NB4 (cell line): ENCODE results near the gene ME3.
"Not testable (repeated sequence)": the region's sequence is repeated elsewhere in the genome, so short reads cannot be mapped to it uniquely, and the experiment has no call there.

Experiments
- DNase-seq: peaks from one replicate; pipeline ENCODE4 v3.0.0; 2010; ENCODE audit warnings: low read depth
- H3K4me3 ChIP-seq: one replicate; pipeline ENCODE4 v1.5.1; 2011; ENCODE audit warnings: mild to moderate bottlenecking, low read depth, low read length, moderate library complexity
- MYC ChIP-seq: IDR thresholded peaks from 2 replicates; pipeline ENCODE4 v1.6.1; 2011; ENCODE audit warnings: low read depth, low read length
- POLR2A ChIP-seq: IDR thresholded peaks from 2 replicates; pipeline ENCODE4 v1.6.1; 2011; ENCODE audit warnings: mild to moderate bottlenecking; ENCODE audit not compliant: insufficient read length; ENCODE audit errors: extremely low read depth
- TF ChIP-seq, protein P1 (sequence below): IDR thresholded peaks from one replicate; pipeline ENCODE4 v1.5.1; 2012; ENCODE audit warnings: low read depth, low read length
- TF ChIP-seq, protein P2 (sequence below): IDR thresholded peaks from 2 replicates; pipeline ENCODE4 v1.6.1; 2011; ENCODE audit warnings: low read depth, low read length

Gene ME3

DNA sequence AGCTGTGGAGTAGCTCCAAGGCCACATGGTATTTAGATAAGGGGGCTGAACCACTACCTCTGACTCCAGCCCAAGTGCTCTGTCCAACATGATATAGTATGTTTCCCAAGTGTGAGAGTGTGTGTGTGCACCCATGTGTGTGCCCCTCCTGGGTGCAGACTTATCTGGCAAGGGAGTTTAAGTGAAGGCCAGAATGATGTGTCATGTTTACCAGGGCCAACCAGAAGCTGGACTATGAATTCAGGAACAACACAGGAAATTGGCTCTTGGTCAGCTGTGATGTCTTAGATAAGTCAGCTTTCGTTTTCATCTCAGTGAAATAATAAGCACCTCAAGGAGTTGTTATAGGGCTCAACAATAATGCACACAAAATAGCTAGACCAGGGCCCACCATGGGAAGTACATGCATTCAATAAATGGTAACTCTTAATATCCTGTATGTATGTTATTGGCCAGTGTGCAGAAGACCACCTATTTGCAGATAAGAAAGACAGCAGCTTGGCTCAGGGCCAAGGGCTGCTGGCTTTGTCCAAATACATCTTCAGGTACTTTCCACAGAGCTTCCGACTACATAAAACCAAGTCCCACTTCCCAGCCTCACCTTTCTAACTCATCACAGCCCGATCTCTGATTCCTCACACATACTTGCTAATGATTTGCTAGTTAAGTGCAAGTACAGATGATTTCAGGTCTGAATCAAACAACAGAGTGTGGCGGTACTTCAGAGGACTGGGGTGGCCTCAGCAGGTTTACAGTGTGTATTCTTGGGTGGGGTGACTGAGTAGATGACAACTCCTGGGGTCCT is 120.9 kb downstream of the ME3 start:
- DNase-seq, result no peak
- H3K4me3 ChIP-seq, result no peak overlapping the region
- TF ChIP-seq MYC, result no peak
- TF ChIP-seq, protein P1, sequence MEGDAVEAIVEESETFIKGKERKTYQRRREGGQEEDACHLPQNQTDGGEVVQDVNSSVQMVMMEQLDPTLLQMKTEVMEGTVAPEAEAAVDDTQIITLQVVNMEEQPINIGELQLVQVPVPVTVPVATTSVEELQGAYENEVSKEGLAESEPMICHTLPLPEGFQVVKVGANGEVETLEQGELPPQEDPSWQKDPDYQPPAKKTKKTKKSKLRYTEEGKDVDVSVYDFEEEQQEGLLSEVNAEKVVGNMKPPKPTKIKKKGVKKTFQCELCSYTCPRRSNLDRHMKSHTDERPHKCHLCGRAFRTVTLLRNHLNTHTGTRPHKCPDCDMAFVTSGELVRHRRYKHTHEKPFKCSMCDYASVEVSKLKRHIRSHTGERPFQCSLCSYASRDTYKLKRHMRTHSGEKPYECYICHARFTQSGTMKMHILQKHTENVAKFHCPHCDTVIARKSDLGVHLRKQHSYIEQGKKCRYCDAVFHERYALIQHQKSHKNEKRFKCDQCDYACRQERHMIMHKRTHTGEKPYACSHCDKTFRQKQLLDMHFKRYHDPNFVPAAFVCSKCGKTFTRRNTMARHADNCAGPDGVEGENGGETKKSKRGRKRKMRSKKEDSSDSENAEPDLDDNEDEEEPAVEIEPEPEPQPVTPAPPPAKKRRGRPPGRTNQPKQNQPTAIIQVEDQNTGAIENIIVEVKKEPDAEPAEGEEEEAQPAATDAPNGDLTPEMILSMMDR, result no peak
- no peak for TF ChIP-seq POLR2A
- TF ChIP-seq, protein P2, sequence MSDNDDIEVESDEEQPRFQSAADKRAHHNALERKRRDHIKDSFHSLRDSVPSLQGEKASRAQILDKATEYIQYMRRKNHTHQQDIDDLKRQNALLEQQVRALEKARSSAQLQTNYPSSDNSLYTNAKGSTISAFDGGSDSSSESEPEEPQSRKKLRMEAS, result no peak

DNA sequence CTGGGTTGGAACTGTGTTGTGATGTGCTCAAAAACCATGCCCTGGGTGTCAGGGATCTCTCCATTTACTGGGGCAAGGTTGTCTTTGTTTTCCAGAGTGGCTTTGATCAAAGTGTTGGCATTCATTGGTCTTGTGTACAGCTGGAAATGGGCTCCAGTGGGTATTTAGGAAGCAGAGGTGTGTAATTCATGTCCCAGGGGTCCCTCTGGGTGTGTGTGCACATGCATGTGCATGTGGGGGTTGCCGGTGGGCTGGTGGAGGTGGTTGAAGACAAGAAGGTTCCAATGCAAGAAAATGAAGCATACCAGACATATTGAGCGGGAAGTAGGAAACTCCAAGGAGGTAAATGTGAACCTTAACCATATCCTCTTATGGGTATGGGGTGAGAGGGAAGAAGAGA is 121.7 kb downstream of the ME3 start:
- DNase-seq, result no peak
- no peak overlapping the region for H3K4me3 ChIP-seq
- TF ChIP-seq MYC, result no peak
- TF ChIP-seq, protein P2, result no peak
- no peak for TF ChIP-seq POLR2A
- TF ChIP-seq, protein P1, result no peak

DNA sequence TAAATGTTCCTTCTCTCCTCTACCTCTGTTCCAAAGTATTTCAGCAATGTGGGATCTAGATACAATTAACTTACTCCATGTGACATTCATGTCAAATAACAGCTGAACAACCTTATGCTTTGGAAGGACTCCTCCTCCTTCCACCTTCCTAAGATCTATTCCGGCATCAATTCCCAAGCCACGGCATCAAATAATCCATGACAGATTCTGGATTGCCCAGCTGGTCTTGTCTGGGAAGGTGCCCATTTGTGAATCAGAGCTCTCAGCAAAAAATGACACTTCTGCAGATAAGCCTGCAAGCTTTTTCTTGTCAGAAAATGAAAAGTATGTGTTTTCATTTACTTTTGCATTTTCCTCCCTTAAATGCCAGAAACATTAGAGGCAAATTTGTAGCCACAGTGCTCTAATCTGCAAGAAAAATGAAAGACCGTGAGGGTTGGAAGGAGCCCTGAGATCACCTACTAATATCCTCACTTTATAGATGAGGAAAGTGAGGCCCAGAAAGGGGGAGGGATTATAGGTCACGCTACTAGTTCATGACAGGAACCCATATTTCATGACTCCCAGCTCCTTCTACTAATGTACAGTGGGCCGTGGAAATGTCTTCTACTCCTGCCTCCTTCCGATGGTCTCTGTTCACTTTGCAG is 124.0 kb downstream of the ME3 start:
- DNase-seq, result no peak
- TF ChIP-seq, protein P1, result no peak
- TF ChIP-seq POLR2A (no peak), MYC (no peak)
- TF ChIP-seq, protein P2, result no peak

DNA sequence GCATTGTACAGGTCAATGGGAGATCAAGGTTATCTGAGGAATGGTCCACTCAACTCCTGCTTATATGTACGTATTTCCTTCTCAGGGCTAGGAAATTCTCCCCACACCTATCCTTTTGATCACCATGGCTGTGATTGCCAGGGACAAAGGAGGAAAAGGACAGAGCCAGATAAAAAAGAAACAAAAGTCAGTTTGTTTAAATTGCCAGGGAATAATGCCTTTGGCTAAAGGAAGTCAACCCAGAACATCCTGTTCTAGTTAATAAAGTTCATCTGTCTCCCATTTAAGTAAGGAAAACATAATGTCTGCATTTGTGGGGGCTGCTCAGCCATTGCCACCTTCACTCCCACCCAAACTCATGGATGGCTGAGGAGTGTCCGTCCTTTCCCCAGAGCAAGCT is 124.7 kb downstream of the ME3 start:
- DNase-seq, result no peak
- H3K4me3 ChIP-seq, result no peak overlapping the region
- TF ChIP-seq MYC (no peak), POLR2A (no peak)
- TF ChIP-seq, protein P2, result no peak
- TF ChIP-seq, protein P1, result no peak

More for the DNA sequence above, 124.0 kb downstream of the ME3 start:
- no peak overlapping the region for H3K4me3 ChIP-seq

DNA sequence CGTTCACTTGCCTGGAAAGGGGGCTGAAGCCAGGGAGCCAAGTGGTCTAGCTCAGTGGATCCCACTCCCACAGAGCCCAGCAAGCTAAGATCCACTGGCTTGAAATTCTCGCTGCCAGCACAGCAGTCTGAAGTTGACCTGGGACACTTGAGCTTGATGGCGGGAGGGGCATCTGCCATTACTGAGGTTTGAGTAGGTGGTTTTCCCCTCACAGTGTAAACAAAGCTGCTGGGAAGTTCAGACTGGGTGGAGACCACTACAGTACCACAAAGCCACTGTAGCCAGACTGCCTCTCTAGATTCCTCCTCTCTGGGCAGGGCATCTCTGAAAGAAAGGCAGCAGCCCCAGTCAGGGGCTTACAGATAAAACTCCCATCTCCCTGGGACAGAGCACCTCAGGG is 131.1 kb downstream of the ME3 start:
- DNase-seq, H3K4me3 ChIP-seq: not testable (repeated sequence)

DNA sequence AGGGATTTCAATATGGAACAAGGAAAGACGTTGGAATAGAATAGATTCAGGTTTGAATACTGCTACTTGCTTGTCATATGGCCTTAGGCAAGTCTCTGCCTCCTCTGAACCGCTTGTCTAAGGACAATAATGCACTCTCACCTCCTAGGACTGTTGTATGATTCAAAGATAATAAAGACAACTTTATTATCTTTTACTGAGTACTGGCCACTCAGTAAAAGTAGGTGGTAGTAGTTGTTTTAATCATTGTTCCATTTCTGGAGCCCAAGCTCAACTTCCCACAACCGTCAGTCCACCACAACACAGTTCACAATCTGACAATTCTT is 134.2 kb downstream of the ME3 start:
- no peak for TF ChIP-seq POLR2A
- TF ChIP-seq, protein P2, result no peak
- TF ChIP-seq MYC, result no peak
- TF ChIP-seq, protein P1, result no peak
- H3K4me3 ChIP-seq, result no peak overlapping the region
- no peak for DNase-seq
